H1 (cell line): ENCODE measurements around the gene IRF4. TPM values are rescaled to one million over a fixed set of nuclear protein-coding genes. Genes with fewer than 3 reads are reported as not detected.

Experiments
- CTCF ChIA-PET: fragments of 300-600 bp; sonication (Branson Sonifier 250); formaldehyde crosslinking; loops from one replicate; lab custom pipeline; 2021; ENCODE audit not compliant: partially characterized antibody; lab: Charles Lee
- POLR2A ChIA-PET: fragments of 300-600 bp; sonication (Branson Sonifier 250); formaldehyde crosslinking; loops from one replicate; lab custom pipeline; 2021; ENCODE audit warnings: inconsistent platforms; ENCODE audit not compliant: partially characterized antibody; lab: Charles Lee
- DNase-seq, 2 experiments: peaks; one replicate each; pipeline versions ENCODE4 v3.0.0 to v3.0.0-alpha.2; 2010 to 2022; ENCODE audit warnings: low spot score in 2 of 2, low read depth in 1 of 2, mixed read lengths in 1 of 2
- FAIRE-seq: peaks from 2 replicates; lab custom pipeline; 2011; peaks lifted over from hg19 to GRCh38; lab: Jason Lieb, UNC
- H2AFZ ChIP-seq: 2 replicates; pipeline ENCODE4 v1.8.1; 2012; ENCODE audit warnings: low read length, inconsistent platforms
- H2AK5ac ChIP-seq: 2 replicates; pipeline ENCODE4 v1.6.1; 2013; ENCODE audit warnings: low read depth, low read length
- H2BK120ac ChIP-seq: replicated peaks from 2 replicates; pipeline ENCODE3; 2013; ENCODE audit warnings: low read depth, low read length, inconsistent platforms
- H2BK12ac ChIP-seq: 2 replicates; pipeline ENCODE4 v1.6.1; 2013; ENCODE audit warnings: low read depth, low read length
- H2BK15ac ChIP-seq: 2 replicates; pipeline ENCODE4 v1.6.1; 2013; ENCODE audit warnings: low read length
- H2BK20ac ChIP-seq: 2 replicates; pipeline ENCODE4 v1.6.1; 2013; ENCODE audit warnings: low read length
- H2BK5ac ChIP-seq: 2 replicates; pipeline ENCODE4 v1.6.1; 2013; ENCODE audit warnings: low read depth, low read length
- H3K14ac ChIP-seq: 2 replicates; pipeline ENCODE4 v1.6.1; 2013; ENCODE audit warnings: inconsistent platforms; ENCODE audit not compliant: insufficient read length
- H3K18ac ChIP-seq: 2 replicates; pipeline ENCODE4 v1.6.1; 2013; ENCODE audit warnings: low read length; ENCODE audit errors: extremely low read depth
- H3K23ac ChIP-seq: 2 replicates; pipeline ENCODE4 v1.6.1; 2013; ENCODE audit warnings: inconsistent platforms; ENCODE audit not compliant: insufficient read length
- H3K23me2 ChIP-seq: 2 replicates; pipeline ENCODE4 v1.6.1; 2013; ENCODE audit warnings: low read depth, low read length
- H3K27ac ChIP-seq: 2 replicates; pipeline ENCODE4 v1.6.1; 2011; ENCODE audit warnings: low read depth, low read length, inconsistent platforms
- H3K27me3 ChIP-seq, 4 experiments: replicated peaks in 1 of 4; 1 replicate in 1 of 4; 2 replicates in 3 of 4; pipeline versions ENCODE4 v1.6.1 to v1.8.1; 2011 to 2013; ENCODE audit warnings: low read length in 3 of 4, mild to moderate bottlenecking in 3 of 4, inconsistent platforms in 2 of 4, mixed read lengths in 2 of 4, moderate library complexity in 1 of 4; ENCODE audit not compliant: control insufficient read depth in 3 of 4, insufficient read depth in 3 of 4; ENCODE audit errors: extremely low read depth in 1 of 4
- H3K36me3 ChIP-seq, 4 experiments: 2 replicates each; pipeline versions ENCODE4 v1.6.1 to v1.8.1; 2011 to 2013; ENCODE audit warnings: mild to moderate bottlenecking in 4 of 4, low read length in 3 of 4, moderate library complexity in 2 of 4, control low read depth in 1 of 4, inconsistent platforms in 1 of 4; ENCODE audit not compliant: insufficient read depth in 4 of 4, control insufficient read depth in 2 of 4
- H3K4ac ChIP-seq: replicated peaks from 2 replicates; pipeline ENCODE3; 2013; ENCODE audit warnings: low read length, low read depth, mixed read lengths, inconsistent platforms; ENCODE audit not compliant: insufficient read length
- H3K4me1 ChIP-seq, 4 experiments: replicated peaks in 1 of 4; 1 replicate in 1 of 4; 2 replicates in 3 of 4; pipeline versions ENCODE4 v1.6.1 to v1.8.1; 2011 to 2013; ENCODE audit warnings: low read length in 3 of 4, inconsistent platforms in 2 of 4, mixed read lengths in 1 of 4; ENCODE audit not compliant: insufficient read depth in 4 of 4, control insufficient read depth in 3 of 4
- H3K4me2 ChIP-seq, 2 experiments: 2 replicates each; pipeline versions ENCODE4 v1.6.1 to v1.8.1; 2011 to 2013; ENCODE audit warnings: low read depth in 2 of 2, low read length in 2 of 2, control low read depth in 1 of 2, inconsistent platforms in 1 of 2, mild to moderate bottlenecking in 1 of 2; ENCODE audit not compliant: insufficient read depth in 1 of 2
- H3K4me3 ChIP-seq, 4 experiments: fragments of 200-600, 300-600 bp in 1 of 4; sonication (generic), shearing (Covaris generic), sonication (Bioruptor Twin) in 1 of 4; 2 replicates each; pipeline versions ENCODE4 v1.5.1 to v1.8.1; 2011 to 2016; ENCODE audit warnings: low read length in 4 of 4, low read depth in 3 of 4, control low read depth in 2 of 4, inconsistent platforms in 2 of 4, mild to moderate bottlenecking in 2 of 4, mixed read lengths in 1 of 4, moderate library complexity in 1 of 4; ENCODE audit not compliant: insufficient read depth in 2 of 4; ENCODE audit errors: extremely low read depth in 1 of 4
- H3K56ac ChIP-seq: replicated peaks from 2 replicates; pipeline ENCODE3; 2013; ENCODE audit warnings: low read depth, mild to moderate bottlenecking, mixed read lengths, low read length, inconsistent platforms; ENCODE audit not compliant: insufficient read length
- H3K79me1 ChIP-seq: 2 replicates; pipeline ENCODE4 v1.6.1; 2013; ENCODE audit warnings: low read depth, low read length, control low read depth
- H3K79me2 ChIP-seq, 2 experiments: 2 replicates each; pipeline versions ENCODE4 v1.6.1 to v1.8.1; 2012 to 2013; ENCODE audit warnings: low read length in 2 of 2, mild to moderate bottlenecking in 2 of 2, inconsistent platforms in 1 of 2; ENCODE audit not compliant: insufficient read depth in 2 of 2, control insufficient read depth in 1 of 2
- H3K9ac ChIP-seq, 4 experiments: replicated peaks in 1 of 4; 1 replicate in 1 of 4; 2 replicates in 3 of 4; pipeline versions ENCODE4 v1.6.1 to v1.8.1; 2011 to 2013; ENCODE audit warnings: low read depth in 3 of 4, low read length in 3 of 4, control low read depth in 2 of 4, mild to moderate bottlenecking in 2 of 4, moderate library complexity in 2 of 4, inconsistent platforms in 1 of 4; ENCODE audit errors: extremely low read depth in 1 of 4
- H3K9me3 ChIP-seq, 2 experiments: 2 replicates each; pipeline versions ENCODE4 v1.6.1 to v1.8.1; 2012 to 2013; ENCODE audit warnings: mild to moderate bottlenecking in 2 of 2, moderate library complexity in 2 of 2, control low read depth in 1 of 2, inconsistent platforms in 1 of 2, low read depth in 1 of 2, low read length in 1 of 2, mixed read lengths in 1 of 2; ENCODE audit not compliant: insufficient read depth in 2 of 2
- H4K20me1 ChIP-seq, 2 experiments: replicated peaks in 1 of 2; 2 replicates each; pipeline versions ENCODE3 to v1.8.1; 2011 to 2013; ENCODE audit warnings: inconsistent platforms in 2 of 2, low read length in 2 of 2, mild to moderate bottlenecking in 1 of 2; ENCODE audit not compliant: insufficient read depth in 2 of 2, control insufficient read depth in 1 of 2
- H4K5ac ChIP-seq: 2 replicates; pipeline ENCODE4 v1.6.1; 2013; ENCODE audit warnings: low read length, low read depth, mixed read lengths, inconsistent platforms; ENCODE audit not compliant: insufficient read length
- H4K8ac ChIP-seq: 2 replicates; pipeline ENCODE4 v1.8.0; 2013; ENCODE audit warnings: mild to moderate bottlenecking, moderate library complexity, low read length, inconsistent platforms; ENCODE audit not compliant: insufficient read depth; ENCODE audit errors: extremely low read depth
- H4K91ac ChIP-seq: replicated peaks from 2 replicates; pipeline ENCODE3; 2013; ENCODE audit warnings: low read length, mixed read lengths, inconsistent platforms; ENCODE audit not compliant: insufficient read length
- ASH2L ChIP-seq: fragments of 200-600, 300-600 bp; sonication (generic); IDR thresholded peaks from one replicate; pipeline ENCODE4 v1.7.1; 2017; ENCODE audit warnings: low read length
- BACH1 ChIP-seq: IDR thresholded peaks from 2 replicates; pipeline ENCODE4 v1.6.1; 2012; ENCODE audit warnings: low read length, improper control_type of control experiment
- CBX8 ChIP-seq: fragments of 300-800, 300-1000 bp; sonication (generic); IDR thresholded peaks from 2 replicates; pipeline ENCODE4 v1.7.1; 2016; ENCODE audit warnings: low read depth, low read length, borderline replicate concordance
- CTCF ChIP-seq, 3 experiments: IDR thresholded peaks; 1 replicate in 2 of 3; 2 replicates in 1 of 3; pipeline versions ENCODE4 v1.5.1 to v1.6.1; 2011; ENCODE audit warnings: low read length in 3 of 3, mild to moderate bottlenecking in 3 of 3, inconsistent platforms in 2 of 3, low read depth in 1 of 3, moderate library complexity in 1 of 3; ENCODE audit not compliant: insufficient read depth in 1 of 3; ENCODE audit errors: control extremely low read depth in 1 of 3
- HDAC2 ChIP-seq, 2 experiments: fragments of 300-600 bp in 1 of 2; sonication (generic) in 1 of 2; IDR thresholded peaks; 2 replicates each; pipeline ENCODE4 v1.6.1; 2011 to 2012; ENCODE audit warnings: low read depth in 2 of 2, low read length in 2 of 2, mild to moderate bottlenecking in 2 of 2, moderate library complexity in 2 of 2, borderline replicate concordance in 1 of 2, inconsistent platforms in 1 of 2
- JUN ChIP-seq: IDR thresholded peaks from 2 replicates; pipeline ENCODE4 v1.6.1; 2011; ENCODE audit warnings: low read depth, mild to moderate bottlenecking, improper control_type of control experiment, low read length
- KDM5A ChIP-seq: fragments of 200-600 bp; IDR thresholded peaks from 2 replicates; pipeline ENCODE4 v1.7.1; 2012; ENCODE audit warnings: mild to moderate bottlenecking, low read length, inconsistent platforms, mixed read lengths
- SP2 ChIP-seq: IDR thresholded peaks from 2 replicates; pipeline ENCODE4 v1.6.1; 2012; ENCODE audit warnings: mild to moderate bottlenecking, low read length, inconsistent platforms
- TAF7 ChIP-seq: optimal IDR thresholded peaks from 2 replicates; pipeline ENCODE3; 2011; ENCODE audit warnings: low read depth, mild to moderate bottlenecking, inconsistent platforms, low read length, moderate library complexity, borderline replicate concordance
- WGBS, 2 experiments: shearing (Covaris generic) in 1 of 2; methylation state at CpG; one replicate each; pipeline versions ENCODE4 v1.1.6 to v1.1.7; 2013 to 2015; ENCODE audit warnings: low lambda C conversion rate in 2 of 2, mixed read lengths in 2 of 2, inconsistent platforms in 1 of 2, low coverage in 1 of 2, missing lambda C conversion rate in 1 of 2; ENCODE audit not compliant: insufficient replicate concordance in 2 of 2, insufficient coverage in 1 of 2, insufficient read length in 1 of 2; ENCODE audit errors: extremely low coverage in 1 of 2, missing lambda C conversion rate in 1 of 2; 5-methylcytosine and 5-hydroxymethylcytosine counted together
- polyA plus RNA-seq, 7 experiments: library from polyadenylated mRNA; depleted of rRNA in 3 of 7; stranded (reverse) in 5 of 7; unstranded in 2 of 7; fragments of >200 nt in 5 of 7; fragments of 200-250 nt in 2 of 7; gene quantifications; 1 replicate in 5 of 7; 2 replicates in 1 of 7; 4 replicates in 1 of 7; pipeline versions ENCODE4 v1.2.1 to v1.2.3, GENCODE V29; 2011 to 2013; ENCODE audit warnings: missing spikeins in 2 of 7, mixed read lengths in 2 of 7
- total RNA-seq: library from RNA; stranded (reverse); fragmentation: NEBNext Ultra II Directional; extraction: Animal tissue kit (Norgen Biotek cat#: 25700); gene quantifications from 2 replicates; pipeline ENCODE4 v1.2.1, GENCODE V29; 2021
- TF ChIP-seq, protein P1 (sequence below): IDR thresholded peaks from 2 replicates; pipeline ENCODE4 v1.6.1; 2012; ENCODE audit warnings: low read length, inconsistent platforms

IRF4 gene
- total and polyA plus RNA-seq, 2 of the 8 experiments (the other 6 are each of a cell fraction or from before 2014, with no cell fraction given): 0.77 to 2.1 TPM

- Histone ChIP-seq H2BK120ac (no peak overlapping the region), H4K20me1 (no peaks in the 10 kb centered on the region), H3K9ac (no peak overlapping the region), H3K27ac (no peak overlapping the region), H4K91ac (no peak overlapping the region), H3K14ac (no peak overlapping the region), H3K9me3 (peaks cover 0 to 4% of the 10 kb centered on the region in 2 experiments; a peak in 1 of 4 replicates), H3K23ac (no peak overlapping the region), H3K79me2 (no peaks in the 10 kb centered on the region), H2AK5ac (no peak overlapping the region), H3K4me2 (no peak overlapping the region), H3K79me1 (no peaks in the 10 kb centered on the region), H3K27me3 (no peaks in the 10 kb centered on the region), H3K56ac (no peak overlapping the region), H3K18ac (no peak overlapping the region), H3K4me3 (no peak overlapping the region), H3K4me1 (no peaks in the 10 kb centered on the region), H2AFZ (no peak overlapping the region), H2BK20ac (no peak overlapping the region), H2BK15ac (no peak overlapping the region), H2BK12ac (no peak overlapping the region), H4K5ac (no peak overlapping the region), H3K23me2 (no peaks in the 10 kb centered on the region), H3K4ac (no peak overlapping the region), H2BK5ac (no peak overlapping the region), H3K36me3 (no peaks in the 10 kb centered on the region; a peak in 1 of 8 replicates), H4K8ac (no peak overlapping the region)
- ChIA-PET CTCF (interaction anchor here (1.5 kb wide), 1 partner anchor 24 kb away, joined by 3 read pairs; no protein-coding TSS in a partner anchor), POLR2A (no interaction called here)
- DNase-seq: no peak
- FAIRE-seq: no peak
- 91% methylated on average over 3 of the region's 3 CpGs; no CpG with 5 or more reads in 1 of the 2 experiments for WGBS, 2 experiments
- TF ChIP-seq BACH1 (no peak), SP2 (no peak), CBX8 (no peak), CTCF (IDR thresholded peaks at IDR 0.05; ENCODE audit: control extremely low read depth in 1 of 3, insufficient read depth in 1 of 3, low read depth in 1 of 3, low read length in 3 of 3) (no peak), TAF7 (no peak), ASH2L (no peak), HDAC2 (IDR thresholded peaks at IDR 0.05; ENCODE audit: borderline replicate concordance in 1 of 2, low read depth in 2 of 2, low read length in 2 of 2) (no peak), JUN (no peak), KDM5A (no peak)
- TF ChIP-seq, protein P1, sequence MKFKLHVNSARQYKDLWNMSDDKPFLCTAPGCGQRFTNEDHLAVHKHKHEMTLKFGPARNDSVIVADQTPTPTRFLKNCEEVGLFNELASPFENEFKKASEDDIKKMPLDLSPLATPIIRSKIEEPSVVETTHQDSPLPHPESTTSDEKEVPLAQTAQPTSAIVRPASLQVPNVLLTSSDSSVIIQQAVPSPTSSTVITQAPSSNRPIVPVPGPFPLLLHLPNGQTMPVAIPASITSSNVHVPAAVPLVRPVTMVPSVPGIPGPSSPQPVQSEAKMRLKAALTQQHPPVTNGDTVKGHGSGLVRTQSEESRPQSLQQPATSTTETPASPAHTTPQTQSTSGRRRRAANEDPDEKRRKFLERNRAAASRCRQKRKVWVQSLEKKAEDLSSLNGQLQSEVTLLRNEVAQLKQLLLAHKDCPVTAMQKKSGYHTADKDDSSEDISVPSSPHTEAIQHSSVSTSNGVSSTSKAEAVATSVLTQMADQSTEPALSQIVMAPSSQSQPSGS: no peak
Observed at GRCh38 chr6:415087-415486, 23.5 kb downstream of the IRF4 start.
